GOT3 (cell line): Measurements from ENCODE around the gene CNIH4.
"Not testable (repeated sequence)": the region's sequence is repeated elsewhere in the genome, so short reads cannot be mapped to it uniquely, and the experiment has no call there.

Source experiments
- DNase-seq: peaks from one replicate; lab custom pipeline; 2025; ENCODE audit warnings: mixed read lengths; lab: John Stamatoyannopoulos, UW

Gene CNIH4

GRCh38 chr1:224349716-224350115 lies 7.0 kb upstream of the CNIH4 start:
- DNase-seq = not testable (repeated sequence)

GRCh38 chr1:224352436-224353085 lies 4.1 kb upstream of the CNIH4 start:
- not testable (repeated sequence) for DNase-seq

DNA sequence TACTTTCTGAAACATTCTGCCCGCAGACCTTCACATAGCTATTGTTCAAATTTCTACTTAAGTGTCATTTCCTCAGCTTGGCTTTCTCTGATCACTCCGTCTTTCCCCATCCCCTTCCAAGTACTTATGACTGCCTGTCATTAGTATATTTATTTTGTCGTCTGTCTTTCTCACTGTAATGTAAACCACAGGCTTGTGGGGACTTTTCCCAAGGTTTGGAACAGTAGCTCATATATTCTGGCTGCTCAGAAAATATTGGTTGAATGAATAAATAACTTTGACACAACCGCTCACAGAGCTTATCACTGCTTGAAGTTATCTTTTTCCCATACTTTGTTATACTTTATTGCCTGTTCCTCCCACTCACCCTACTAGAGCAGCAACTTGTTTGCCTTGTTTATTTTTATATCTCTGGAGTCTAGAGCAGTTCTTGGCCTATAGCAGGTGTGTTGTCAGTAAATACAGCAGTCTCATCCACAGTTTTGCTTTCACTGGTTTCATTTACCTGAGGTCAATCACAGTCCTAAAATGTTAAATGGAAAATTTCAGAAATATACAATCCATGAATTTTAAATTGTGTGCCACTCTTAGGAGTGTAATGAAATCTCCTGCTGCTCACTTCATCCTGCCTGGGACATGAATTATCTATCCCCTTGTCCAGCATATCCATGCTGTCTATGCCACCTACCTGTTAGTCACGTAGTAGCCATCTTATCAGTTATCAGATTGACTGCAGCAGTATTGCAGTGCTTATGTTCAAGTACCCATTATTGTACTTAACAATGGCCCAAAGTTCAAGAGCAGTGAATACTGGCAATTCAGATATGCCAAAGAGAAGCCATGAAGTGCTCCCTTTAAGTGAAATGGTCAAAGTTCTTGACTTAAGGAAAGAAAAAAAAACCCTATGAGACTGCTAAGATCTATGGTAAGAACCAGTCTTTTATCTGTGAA lies 2.4 kb upstream of the CNIH4 start:
- no peak for DNase-seq

GRCh38 chr1:224357626-224358124 lies 996 bp downstream of the CNIH4 start:
- no peak for DNase-seq

GRCh38 chr1:224358237-224358636 lies 1.6 kb downstream of the CNIH4 start:
- no peak for DNase-seq

- DNase-seq = no peak
Observed at GRCh38 chr1:224359207-224359606, 2.5 kb downstream of the CNIH4 start.

DNA sequence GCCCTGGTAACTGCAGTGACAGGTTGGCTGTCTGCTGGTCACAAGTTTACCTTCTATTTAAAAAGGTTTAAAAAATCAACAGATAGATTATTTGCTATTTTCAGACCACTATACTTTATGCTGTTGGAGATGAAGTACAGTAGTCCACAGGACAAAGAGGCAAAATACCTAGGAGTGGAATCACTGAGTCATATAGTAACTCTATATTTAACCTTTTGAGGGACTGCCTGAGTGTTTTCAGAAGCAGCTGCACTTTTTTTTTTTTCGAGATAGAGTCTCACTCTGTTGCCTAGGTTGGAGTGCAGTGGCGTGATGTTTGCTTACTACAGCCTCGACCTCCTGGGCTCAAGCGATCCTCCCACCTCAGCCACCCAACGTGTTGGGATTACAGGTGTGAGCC lies 11.7 kb downstream of the CNIH4 start:
- DNase-seq = no peak

DNA sequence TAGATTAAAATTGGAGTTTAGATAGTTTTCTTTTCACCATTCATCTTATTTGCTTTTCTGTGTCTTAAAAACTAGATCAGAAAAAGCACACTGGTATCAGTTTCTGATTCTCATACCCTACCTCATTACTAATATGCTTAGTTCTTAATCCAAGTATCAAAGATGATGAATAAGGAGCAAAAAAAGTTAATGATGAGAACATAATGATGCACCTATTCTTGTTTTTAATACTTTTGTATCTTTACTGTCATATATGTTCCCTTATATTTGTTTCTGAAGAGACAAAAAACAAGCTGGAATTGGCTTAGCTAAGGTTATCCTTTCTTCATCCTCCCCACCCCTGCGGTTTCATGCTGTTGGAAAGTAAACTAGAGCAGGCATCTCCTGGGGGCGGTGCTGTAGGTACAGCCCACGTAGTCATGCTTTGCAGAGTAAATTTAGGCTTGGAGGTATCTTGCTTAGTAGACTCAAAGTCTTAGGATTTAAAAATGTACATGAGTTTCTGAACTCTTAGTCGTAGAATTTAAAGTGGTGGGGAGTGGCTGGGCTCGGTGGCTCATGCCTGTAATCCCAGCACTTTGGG lies 16.4 kb downstream of the CNIH4 start:
- DNase-seq = no peak

DNA sequence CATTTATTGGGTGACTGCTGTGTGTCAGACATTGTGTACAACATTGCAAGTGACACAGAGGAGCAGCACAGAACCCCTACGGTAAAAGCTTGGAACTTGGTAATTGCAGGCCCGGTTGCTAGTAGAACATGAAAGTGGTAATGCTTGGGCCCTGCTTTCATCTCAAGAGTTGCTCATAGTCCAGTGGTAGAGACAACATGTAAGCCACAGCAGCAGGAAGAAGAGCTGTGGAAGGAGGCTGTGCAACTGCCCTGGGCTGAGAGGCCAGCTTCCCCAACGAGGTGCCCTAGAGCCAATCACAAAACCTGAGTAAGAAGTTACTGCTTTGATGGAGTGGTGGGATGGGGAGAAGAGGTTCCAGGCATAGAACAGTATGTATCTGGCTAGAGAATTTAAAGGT lies 18.4 kb downstream of the CNIH4 start:
- no peak for DNase-seq

- DNase-seq = no peak
Observed at GRCh38 chr1:224377676-224378006, 21.0 kb downstream of the CNIH4 start.

GRCh38 chr1:224378855-224379631 lies 22.4 kb downstream of the CNIH4 start:
- no peak for DNase-seq

GRCh38 chr1:224380003-224380402 lies 23.3 kb downstream of the CNIH4 start:
- DNase-seq = no peak

GRCh38 chr1:224381880-224382548 lies 25.3 kb downstream of the CNIH4 start:
- DNase-seq = no peak

DNA sequence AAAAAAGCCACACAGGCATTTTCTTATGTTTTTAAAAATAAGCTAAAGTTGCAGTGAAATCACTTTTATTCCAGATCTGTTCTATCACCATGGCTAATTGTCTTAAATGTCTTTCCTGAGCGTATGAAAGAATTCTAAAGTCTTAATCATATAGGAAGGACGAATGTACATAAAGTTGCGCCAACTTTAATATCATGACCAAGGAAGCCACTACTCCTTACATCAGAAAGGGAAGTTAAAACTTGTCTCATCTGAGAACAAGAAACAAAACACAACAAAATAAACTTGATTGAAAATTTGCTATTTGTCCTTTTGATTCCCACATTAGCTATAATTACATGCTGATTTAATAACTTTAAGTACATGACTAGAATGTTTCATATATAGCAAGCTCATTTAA lies 26.5 kb downstream of the CNIH4 start:
- no peak for DNase-seq

DNA sequence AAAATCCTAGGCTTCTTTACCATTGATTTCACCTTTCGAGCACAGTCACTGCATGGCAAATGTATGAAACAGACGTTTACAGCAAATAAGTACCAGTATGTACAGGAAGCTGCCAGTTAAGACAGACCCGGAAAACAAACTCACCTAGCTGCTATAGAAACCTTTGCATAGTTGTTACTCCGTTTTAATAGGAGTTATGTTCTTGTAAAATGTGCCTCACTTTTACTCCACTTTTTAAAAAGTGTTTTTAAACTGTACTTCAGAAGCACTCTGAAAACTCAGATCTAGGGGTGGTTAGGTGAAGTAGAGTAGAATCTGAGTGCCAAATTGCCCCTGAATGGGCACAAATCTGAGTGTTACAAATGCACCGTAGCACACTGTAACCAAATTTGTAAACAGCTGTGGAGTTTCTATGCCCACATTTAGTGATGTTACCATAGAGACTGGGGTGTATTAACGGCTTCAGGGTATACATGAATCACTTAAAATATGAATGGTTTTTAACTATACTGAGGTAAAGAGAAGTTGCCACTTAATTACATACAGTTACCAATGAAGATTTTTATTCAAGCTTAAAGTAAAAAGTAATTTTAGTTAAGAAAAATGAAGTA lies 30.7 kb downstream of the CNIH4 start:
- DNase-seq = no peak

GRCh38 chr1:224387943-224388342 lies 31.3 kb downstream of the CNIH4 start:
- no peak for DNase-seq

DNA sequence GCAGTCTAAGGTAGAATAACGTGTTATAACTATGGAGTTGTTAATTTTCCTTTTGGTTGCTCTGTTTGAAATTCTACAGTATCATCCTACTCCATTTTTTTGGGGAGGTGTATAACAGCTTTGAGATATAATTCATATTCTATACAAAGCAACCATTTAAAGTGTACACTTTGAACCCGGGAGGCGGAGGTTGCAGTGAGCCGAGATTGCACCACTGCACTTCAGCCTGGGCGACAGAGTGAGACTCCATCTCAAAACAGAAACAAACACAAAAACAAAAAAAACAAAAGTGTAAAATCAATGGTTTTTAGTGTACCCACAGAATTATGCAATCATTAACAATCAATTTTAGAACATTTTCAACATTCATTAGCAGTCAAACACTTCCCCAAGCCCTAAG lies 33.8 kb downstream of the CNIH4 start:
- DNase-seq = no peak

- DNase-seq = no peak
Observed at GRCh38 chr1:224392411-224393249, 36.0 kb downstream of the CNIH4 start.

DNA sequence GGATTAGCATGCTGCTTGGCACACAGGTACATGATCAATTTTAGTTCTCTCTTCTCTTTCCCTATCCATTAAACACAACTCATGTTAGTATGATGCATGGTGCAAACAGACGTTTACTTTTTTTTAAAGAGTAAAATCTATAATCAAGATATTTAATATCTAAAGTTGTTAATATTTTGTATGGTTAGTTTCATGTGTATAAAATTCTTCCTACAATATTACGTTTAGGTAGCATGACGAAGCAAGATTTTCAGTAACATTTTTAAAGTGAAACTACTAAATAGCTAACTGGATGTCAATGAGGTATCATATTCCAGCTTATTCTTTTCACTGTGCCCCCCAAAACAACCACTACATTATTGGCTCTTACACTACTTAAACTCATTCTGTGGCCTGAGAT lies 36.6 kb downstream of the CNIH4 start:
- DNase-seq = no peak

- no peak for DNase-seq
Observed at GRCh38 chr1:224399887-224400286, 43.2 kb downstream of the CNIH4 start.
